SH-SY5Y (cell line): ENCODE data around the gene DNMT3A.

Source experiments
- GATA2 ChIP-seq: IDR thresholded peaks from 2 replicates; pipeline ENCODE4 v1.6.1; 2011; ENCODE audit warnings: mild to moderate bottlenecking, low read depth, low read length
- GATA3 ChIP-seq: IDR thresholded peaks from 2 replicates; pipeline ENCODE4 v1.6.1; 2011; ENCODE audit warnings: low read depth, mild to moderate bottlenecking, low read length, moderate library complexity

DNMT3A gene

GRCh38 chr2:25286025-25286400 is 55.7 kb downstream of the DNMT3A start:
- TF ChIP-seq GATA2 (no peak), GATA3 (no peak)

- TF ChIP-seq GATA2 (no peak), GATA3 (no peak)
Observed at GRCh38 chr2:25285265-25286024, 56.3 kb downstream of the DNMT3A start.

GRCh38 chr2:25284756-25285155 is 57.0 kb downstream of the DNMT3A start:
- TF ChIP-seq GATA3 (no peak), GATA2 (no peak)

- TF ChIP-seq GATA2 (no peak), GATA3 (no peak)
Observed at GRCh38 chr2:25283921-25284320, 57.8 kb downstream of the DNMT3A start.

GRCh38 chr2:25281941-25282340 is 59.8 kb downstream of the DNMT3A start:
- no peak for TF ChIP-seq GATA3
- TF ChIP-seq GATA2 = no peak

GRCh38 chr2:25281522-25281921 is 60.2 kb downstream of the DNMT3A start:
- TF ChIP-seq GATA2 = no peak

GRCh38 chr2:25280051-25280687 is 61.6 kb downstream of the DNMT3A start:
- TF ChIP-seq GATA2 = peak; percentile 36; the same call in 1 of the 2 replicates
- no peak for TF ChIP-seq GATA3

- TF ChIP-seq GATA2 (no peak), GATA3 (no peak)
Observed at GRCh38 chr2:25279091-25279651, 62.6 kb downstream of the DNMT3A start.

GRCh38 chr2:25276569-25277465 is 64.9 kb downstream of the DNMT3A start:
- TF ChIP-seq GATA2 (no peak), GATA3 (no peak)

GRCh38 chr2:25275575-25275965 is 66.2 kb downstream of the DNMT3A start:
- no peak for TF ChIP-seq GATA3

- TF ChIP-seq GATA3 = no peak
- TF ChIP-seq GATA2 = no peak
Observed at GRCh38 chr2:25274868-25275574, 66.7 kb downstream of the DNMT3A start.

GRCh38 chr2:25273985-25274535 is 67.7 kb downstream of the DNMT3A start:
- TF ChIP-seq GATA2 = no peak
- no peak for TF ChIP-seq GATA3

- no peak for TF ChIP-seq GATA2
- no peak for TF ChIP-seq GATA3
Observed at GRCh38 chr2:25270061-25270460, 71.7 kb downstream of the DNMT3A start.

- TF ChIP-seq GATA2 (no peak), GATA3 (no peak)
Observed at GRCh38 chr2:25269233-25269632, 72.5 kb downstream of the DNMT3A start.
